ENCODE results near the gene COL18A1. TPM values are rescaled to one million over a fixed set of nuclear protein-coding genes. Genes with fewer than 3 reads are reported as not detected.

The COL18A1 gene
- total and polyA plus RNA-seq, 9 of the 15 experiments (the other 6 are each of a cell fraction or from before 2014, with no cell fraction given): 0.14 to 16.4 (median 2.0) TPM

DNA sequence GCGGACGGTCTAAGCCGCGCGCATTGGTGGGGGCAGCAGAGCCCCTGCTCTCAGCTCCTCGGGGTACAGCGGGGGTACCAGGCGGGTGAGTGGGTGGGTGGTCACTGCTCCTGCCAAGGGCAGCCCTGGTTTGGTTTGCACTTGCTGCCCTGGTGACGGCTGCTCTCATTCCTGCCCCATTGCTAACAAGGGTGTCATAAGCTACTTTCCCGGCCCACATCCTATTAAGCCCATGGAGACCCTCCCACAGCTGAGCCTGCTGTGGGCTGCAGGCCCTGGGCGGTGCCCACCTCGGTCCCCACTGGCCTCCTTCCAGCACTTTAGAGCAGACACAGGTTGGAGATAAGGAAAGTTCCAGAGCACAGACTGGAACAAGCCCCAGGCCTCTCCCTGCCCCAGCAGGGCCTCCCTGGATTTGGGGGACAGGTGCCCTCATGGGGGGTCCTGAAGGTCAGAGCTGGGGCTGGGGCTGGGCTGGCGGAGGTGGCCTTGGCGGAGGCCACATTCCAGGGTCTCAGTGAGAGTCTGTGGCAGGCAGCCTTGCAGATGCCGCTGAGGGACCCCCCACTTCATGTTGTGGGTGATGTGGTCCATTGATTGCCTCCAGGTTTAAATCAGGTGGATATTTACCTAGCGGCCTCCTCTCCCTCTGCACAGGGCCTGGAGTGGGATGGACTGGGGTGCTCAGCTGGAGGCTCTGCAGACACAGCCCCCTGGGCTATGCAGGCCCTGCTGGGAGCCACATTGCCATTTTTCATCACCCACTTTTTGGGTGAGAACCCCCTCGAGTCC is 27.0 kb downstream of the COL18A1 start:
- intact Hi-C loops (cut with micrococcal nuclease) (no loop called here), in situ Hi-C loops (cut with MboI) (loop anchor here (5.0 kb wide), 1 partner anchor 130 kb away; no protein-coding TSS in a partner anchor)
- TF ChIP-seq RFX7 (CRISPR knock-in tag; IDR thresholded peaks at IDR 0.05): no peak
- TF ChIP-seq, protein P1, sequence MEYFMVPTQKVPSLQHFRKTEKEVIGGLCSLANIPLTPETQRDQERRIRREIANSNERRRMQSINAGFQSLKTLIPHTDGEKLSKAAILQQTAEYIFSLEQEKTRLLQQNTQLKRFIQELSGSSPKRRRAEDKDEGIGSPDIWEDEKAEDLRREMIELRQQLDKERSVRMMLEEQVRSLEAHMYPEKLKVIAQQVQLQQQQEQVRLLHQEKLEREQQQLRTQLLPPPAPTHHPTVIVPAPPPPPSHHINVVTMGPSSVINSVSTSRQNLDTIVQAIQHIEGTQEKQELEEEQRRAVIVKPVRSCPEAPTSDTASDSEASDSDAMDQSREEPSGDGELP (CRISPR knock-in tag; IDR thresholded peaks at IDR 0.05; ENCODE audit: borderline replicate concordance): 0 out of 2 replicates have a peak, but pooled peaks have one; percentile 12
- no peak overlapping the region for H3K27ac ChIP-seq (ENCODE audit: extremely low read depth, low read depth, low read length)
- H2AFZ ChIP-seq (ENCODE audit: low read depth, low read length): no peak overlapping the region
- no peaks in the 10 kb centered on the region for H3K36me3 ChIP-seq (ENCODE audit: control insufficient read depth, insufficient read depth, low read length)
- BruUV-seq (replicated peaks): no TSS peak
- ChIA-PET POLR2A (interaction anchor here (0.6 kb wide), 1 partner anchor 681 kb away, joined by 3 read pairs; no protein-coding TSS in a partner anchor), CTCF (ENCODE audit: low intra/inter-chr PET ratio) (no interaction called here)
- FAIRE-seq: no peak
- no peaks in the 10 kb centered on the region; a peak in 1 of 5 replicates for H3K27me3 ChIP-seq (ENCODE audit: control insufficient read depth in 2 of 2, insufficient read depth in 2 of 2, low read length in 2 of 2)
- peaks cover 45% of the 10 kb centered on the region for H4K20me1 ChIP-seq (replicated peaks; ENCODE audit: control insufficient read depth, insufficient read depth, low read length)
- H3K4me3 ChIP-seq: no peak overlapping the region
- peaks cover 1% of the 10 kb centered on the region; the same call in 1 of the 2 replicates for H3K9me3 ChIP-seq (replicated peaks; ENCODE audit: control insufficient read depth, insufficient read depth, low read depth, low read length)
- 57% methylated on average over 16 of the region's 17 CpGs for WGBS (ENCODE audit: insufficient coverage, low coverage, missing lambda C conversion rate)
- ATAC-seq: no peak
- H3K4me1 ChIP-seq (replicated peaks in 1 of 2; ENCODE audit: control insufficient read depth in 2 of 2, insufficient read depth in 2 of 2, low read length in 2 of 2): peaks cover 16 to 66% of the 10 kb centered on the region in 2 experiments; a peak in 4 of 5 replicates
- no peak for DNase-seq (ENCODE audit: extremely low read depth in 1 of 4, low spot score in 3 of 4)
- no peaks in the 10 kb centered on the region; the same call in 2 of the 3 replicates for H3K79me2 ChIP-seq (ENCODE audit: control insufficient read depth, insufficient read depth, low read length)
- no peak overlapping the region for H3K4me2 ChIP-seq (ENCODE audit: insufficient read depth, low read length)
- H3K9ac ChIP-seq (ENCODE audit: insufficient read depth in 1 of 2, low read depth in 2 of 2, low read length in 2 of 2): peak overlapping the region in 1 of 2 experiments; percentile 59; a peak in 1 of 4 replicates
- peaks cover 6% of the 10 kb centered on the region for H3K9me1 ChIP-seq (ENCODE audit: control insufficient read depth, insufficient read depth, low read length)
